COLO668 (cell line): ENCODE data around the gene PSMB11.
"Not testable (repeated sequence)": the region's sequence is repeated elsewhere in the genome, so short reads cannot be mapped to it uniquely, and the experiment has no call there.

Experiments used
- DNase-seq: peaks from one replicate; lab custom pipeline; 2025; ENCODE audit not compliant: unreplicated experiment; lab: John Stamatoyannopoulos, UW

Gene PSMB11

DNA sequence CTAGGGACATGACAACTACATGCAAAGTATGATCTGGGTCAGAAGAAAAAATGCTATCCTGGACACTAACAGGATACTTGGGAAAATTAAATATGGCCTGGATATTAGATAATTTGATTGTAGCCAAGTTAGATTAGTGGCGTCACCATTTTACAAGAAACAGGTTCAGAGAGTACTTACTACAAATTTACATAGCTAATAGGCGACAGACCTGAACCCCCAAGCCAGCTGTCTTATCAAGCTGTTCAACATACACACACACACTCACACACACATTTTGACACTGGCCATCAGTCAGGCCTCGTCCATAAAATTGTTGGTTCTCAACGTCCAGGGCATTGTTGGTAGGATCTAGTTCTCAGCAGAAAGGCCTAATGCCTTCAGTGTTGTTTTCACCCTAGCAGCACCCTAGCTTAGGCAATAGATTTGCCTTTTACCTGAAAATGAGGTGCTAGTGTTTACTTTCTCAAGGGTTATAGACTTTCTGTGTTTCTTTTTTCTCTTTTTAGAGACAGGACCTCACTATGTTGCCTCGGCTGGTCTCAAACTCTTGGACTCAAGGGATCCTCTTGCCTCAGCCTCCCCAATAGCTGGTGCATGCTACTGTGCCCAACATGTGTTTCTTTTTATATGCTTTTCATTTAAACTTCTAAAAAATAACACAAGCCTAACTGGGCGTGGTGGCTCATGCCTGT lies 28.8 kb upstream of the PSMB11 start:
- no peak for DNase-seq

DNA sequence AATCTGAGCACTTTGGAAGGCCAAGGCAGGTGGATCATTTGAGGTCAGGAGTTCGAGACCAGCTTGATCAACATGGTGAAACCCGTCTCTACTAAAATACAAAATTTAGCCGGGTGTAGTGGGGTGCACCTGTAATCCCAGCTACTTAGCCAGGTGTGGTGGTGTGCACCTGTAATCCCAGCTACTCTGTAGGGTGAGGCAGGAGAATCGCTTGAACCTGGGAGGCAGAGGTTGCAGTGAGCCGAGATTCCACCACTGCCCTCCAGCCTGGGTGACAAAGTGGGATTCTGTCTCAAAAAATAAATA lies 28.3 kb upstream of the PSMB11 start:
- DNase-seq, result not testable (repeated sequence)

DNA sequence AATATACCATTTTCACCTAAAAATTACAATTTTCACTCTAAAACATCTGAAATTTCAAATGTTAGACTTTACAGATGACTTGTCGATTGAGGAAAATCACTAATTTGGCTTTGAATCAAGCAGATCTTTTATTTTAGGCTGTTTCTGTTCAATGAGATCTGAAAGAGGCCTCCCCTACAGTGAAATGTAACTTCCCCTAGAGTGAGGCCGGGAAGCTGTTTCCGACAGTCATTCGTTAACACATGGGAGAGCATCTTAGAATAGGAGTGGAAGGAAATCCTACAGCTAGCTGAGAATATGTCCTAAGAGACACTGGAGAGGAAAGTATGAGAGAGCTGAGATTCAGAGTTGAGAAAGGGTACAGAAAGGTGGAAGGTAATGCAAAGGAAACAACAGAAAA lies 26.4 kb upstream of the PSMB11 start:
- DNase-seq, result no peak

- DNase-seq, result no peak
These were observed 24.9 kb upstream of the PSMB11 start for GRCh38 chr14:23017091-23017490.

DNA sequence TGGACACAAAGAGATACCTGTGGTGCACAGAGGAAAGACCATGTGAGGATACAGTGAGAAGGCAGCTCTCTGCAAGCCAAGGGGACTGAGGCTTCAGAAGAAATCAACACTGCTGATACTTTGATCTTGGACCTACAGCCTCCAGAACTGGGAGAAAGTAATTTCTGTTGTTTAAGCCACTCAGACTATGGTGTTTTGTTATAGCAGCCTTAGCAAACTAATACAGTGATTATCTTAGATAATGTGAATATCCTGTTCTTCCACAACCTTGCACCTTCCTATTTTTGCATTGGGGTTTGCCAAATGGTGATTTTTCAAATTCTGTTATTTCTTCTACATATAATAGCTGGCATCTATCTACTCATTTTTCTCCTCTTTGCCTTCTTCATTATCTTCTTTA lies 23.9 kb upstream of the PSMB11 start:
- DNase-seq, result no peak

GRCh38 chr14:23020143-23021128 lies 21.6 kb upstream of the PSMB11 start:
- DNase-seq, result no peak

DNA sequence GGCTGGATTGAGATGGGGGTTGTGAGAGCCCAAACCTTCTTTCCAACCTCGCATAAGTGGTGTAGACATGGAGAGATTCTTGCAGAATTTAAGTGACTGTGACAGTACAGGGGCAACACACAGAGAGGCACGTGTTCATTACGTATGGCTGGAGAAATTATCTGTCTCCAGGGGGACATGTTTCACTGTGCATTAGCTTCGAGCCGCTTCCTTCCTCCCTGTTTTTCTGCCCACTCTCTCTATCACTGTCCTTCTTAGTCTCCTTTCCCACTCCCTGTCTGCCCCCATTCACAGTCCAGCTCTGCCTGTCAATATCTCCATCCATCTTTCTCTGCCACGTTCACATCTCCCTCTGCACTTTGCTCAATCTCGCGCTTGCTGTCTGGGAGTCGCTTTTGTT lies 20.6 kb upstream of the PSMB11 start:
- no peak for DNase-seq

DNA sequence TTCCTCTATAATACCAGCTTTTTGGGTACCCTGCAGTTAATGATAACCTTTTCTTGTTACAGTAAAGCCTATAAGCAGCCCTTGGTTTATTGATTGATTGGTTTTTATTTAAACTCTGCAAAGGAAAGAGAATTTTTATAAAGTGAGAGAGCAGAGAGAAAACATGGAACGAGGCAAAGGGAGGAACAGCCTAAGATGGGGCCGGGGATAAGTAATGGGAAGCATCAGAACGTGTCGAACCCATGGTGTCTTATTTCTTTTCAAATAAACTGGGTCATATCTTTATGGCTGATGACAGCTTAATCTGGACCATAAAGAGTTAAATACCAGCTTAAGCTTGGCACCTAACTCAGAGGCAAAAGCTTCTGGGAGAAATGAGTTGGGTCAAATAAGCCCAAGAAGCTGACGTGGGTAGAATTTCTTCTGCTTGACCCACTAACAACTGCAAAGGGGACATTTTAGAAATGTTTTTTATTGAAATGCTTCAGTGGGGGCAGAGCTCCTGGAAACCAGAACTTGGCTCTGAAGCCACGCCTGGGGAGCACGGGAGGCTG lies 20.0 kb upstream of the PSMB11 start:
- no peak for DNase-seq

DNA sequence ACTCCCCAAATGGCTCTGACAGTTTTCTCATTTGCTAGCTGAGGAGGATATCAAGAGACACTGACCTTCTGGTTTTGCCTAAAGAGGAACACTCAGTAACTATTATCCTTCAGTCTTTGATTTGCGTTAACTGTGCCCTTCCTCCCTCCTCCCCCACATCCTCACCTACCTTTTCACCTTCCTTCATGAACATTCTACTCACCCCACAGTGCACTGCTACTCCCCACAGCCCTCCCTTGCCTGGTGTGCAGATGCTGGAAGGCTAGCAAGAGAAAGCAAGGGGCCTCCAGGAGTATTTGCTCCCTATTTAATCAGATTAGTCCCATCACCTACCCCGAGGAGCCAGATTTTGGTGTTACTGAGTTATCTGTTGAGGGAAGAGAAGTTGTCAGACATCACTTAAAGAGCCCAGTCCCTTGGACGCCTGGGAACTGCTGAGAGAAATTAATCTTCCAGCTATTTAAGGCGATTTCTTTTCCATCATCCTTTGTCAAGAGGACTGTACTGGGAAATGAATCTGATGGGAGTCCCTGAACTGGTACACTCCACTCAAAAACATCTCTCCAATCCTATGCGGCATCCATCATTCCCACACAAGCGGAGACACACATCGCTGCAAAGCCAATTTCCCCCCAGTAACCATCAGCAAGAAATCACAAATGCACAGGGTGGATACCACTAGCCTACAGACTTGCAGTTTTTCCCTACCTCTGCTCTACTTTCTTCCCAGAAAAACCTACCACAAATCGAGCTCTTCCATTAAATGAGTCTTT lies 18.8 kb upstream of the PSMB11 start:
- DNase-seq, result no peak

DNA sequence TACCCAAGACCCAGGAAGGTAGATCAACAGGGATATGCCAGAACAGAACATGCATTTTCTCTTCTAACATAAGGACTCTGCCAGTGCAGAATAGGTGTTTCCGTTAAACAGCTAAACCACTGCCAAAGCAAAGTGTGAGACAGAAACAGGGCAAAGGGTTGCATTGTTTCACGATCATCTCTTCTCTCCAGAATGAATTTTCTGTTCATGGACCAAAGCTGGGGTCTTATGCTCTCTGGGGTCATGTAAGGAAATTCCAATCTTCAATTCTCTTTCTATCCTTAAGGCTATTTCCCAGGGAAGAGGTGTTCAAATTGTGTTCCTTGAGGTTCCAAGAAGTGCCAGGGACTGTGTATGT lies 18.2 kb upstream of the PSMB11 start:
- DNase-seq, result no peak

GRCh38 chr14:23024612-23025075 lies 17.4 kb upstream of the PSMB11 start:
- DNase-seq, result no peak

GRCh38 chr14:23025151-23025814 lies 16.7 kb upstream of the PSMB11 start:
- no peak for DNase-seq

GRCh38 chr14:23028799-23029198 lies 13.2 kb upstream of the PSMB11 start:
- no peak for DNase-seq

- no peak for DNase-seq
These were observed 11.1 kb upstream of the PSMB11 start for GRCh38 chr14:23030936-23031335.

- DNase-seq, result no peak
These were observed 8.7 kb upstream of the PSMB11 start for GRCh38 chr14:23033251-23033727.

- DNase-seq, result no peak
These were observed 8.1 kb upstream of the PSMB11 start for GRCh38 chr14:23033801-23034497.

DNA sequence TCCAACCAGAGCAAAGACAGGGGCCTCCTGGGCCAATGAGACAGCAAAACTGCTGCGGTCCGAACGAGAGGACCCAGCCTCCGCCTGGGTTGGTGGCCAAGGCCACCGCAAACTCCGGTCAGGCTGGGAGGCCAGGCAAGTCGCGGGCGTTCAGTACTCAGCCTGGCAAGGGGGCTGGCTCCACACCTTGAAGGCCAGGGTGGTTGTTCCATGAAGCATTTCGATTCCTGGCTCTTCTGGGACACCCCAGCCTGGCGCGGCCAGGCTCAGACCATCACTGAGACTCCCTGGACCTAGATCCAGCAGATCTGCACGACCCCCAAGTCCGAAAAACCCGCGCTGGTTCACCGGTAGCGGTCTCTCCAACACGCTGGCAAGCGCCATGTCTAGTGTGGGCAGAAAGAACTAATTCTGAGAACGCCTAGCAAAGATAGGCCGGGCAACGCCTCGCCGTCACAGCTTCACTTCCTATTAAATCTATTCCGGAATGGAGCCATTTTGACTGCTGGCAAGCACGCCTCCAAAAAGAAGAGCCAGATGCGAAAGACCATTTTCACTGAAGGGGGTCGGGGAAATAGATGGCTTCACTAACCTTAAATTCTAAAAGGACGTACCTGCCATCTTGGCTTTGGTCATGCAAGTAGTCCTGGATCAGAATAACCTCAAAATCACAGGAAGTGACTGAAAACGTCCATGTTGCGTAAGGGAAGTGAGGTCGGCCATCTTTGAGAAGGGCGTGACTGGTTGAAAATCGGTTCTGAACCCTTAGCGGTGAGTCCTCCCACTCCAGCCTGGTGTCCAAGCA lies 7.3 kb upstream of the PSMB11 start, which contains the start of gene PSMB5:
Gene PSMB5, minus strand, starts transcription at position 403 of the 805 bp plus-strand sequence. Its CDS starts 19 bp downstream, at position 384.
- DNase-seq, result no peak

DNA sequence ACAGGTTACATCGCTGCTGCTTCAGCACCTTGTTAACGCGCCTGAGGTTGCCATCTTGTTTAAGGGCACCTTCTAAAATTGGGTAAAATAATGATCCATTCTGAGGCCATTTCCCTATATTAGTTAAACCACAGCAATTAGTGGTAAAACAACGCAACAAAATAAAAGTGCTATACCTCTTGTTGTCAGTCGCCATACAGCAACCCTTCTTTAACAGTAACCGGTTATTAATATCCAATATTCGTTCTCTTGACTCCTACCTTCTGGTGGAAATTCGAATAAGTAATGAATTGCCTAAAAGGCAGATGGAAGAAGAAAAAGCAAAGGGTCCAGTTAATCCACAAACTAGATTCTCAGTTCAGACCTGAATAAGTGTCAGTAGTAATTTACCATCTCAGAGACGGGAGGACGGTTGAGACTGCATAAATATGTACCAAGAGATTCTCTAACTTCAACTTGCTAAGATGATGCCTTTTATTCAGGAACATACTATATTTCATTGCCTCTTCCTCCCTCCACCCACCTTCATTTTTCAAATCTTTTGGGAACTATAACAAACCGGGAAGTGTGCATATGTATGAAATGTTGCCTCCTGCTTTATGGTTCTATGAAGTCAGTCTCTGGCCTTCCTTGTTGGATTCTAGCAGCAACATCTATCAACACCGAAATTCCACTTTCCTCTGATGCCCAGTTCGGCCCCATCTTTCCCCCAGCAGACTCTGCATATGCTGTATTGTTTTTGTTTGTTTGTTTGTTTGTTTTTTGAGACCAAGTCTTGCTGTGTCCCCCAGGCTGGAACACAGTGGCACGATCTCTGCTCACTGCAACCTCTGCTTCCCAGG lies 6.5 kb upstream of the PSMB11 start:
- no peak for DNase-seq
